AG09319 (cell line): ENCODE measurements around the gene MEG3.

Source experiments
- DNase-seq: peaks from one replicate; pipeline ENCODE4 v3.0.0-alpha.2; 2010; ENCODE audit warnings: low read depth; ENCODE audit errors: extremely low read depth
- TF ChIP-seq, protein P1 (sequence below): IDR thresholded peaks from 2 replicates; pipeline ENCODE4 v1.5.1; 2011; ENCODE audit warnings: low read depth, mild to moderate bottlenecking, inconsistent platforms, low read length, moderate library complexity

Gene MEG3

DNA sequence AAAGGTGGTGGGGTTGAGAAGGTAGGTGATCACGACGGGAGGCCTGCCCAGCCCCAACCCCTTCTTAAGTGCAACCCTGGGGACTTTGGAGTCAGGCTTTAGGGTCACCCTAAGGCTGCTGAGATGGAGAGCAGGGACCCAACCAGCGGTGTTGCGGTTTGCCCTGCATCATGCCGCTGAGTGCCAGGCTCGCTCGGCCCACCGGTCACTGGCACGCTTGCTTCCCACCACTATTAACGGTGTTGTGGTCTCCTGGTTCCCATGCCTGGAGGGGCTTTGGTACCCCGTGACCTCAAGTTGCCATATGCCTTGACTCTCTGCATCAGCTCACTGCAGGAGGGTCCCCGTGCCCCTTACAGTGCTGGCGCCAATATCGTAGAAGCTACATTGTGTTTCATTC, 18.4 kb upstream of the MEG3 start:
- TF ChIP-seq, protein P1, sequence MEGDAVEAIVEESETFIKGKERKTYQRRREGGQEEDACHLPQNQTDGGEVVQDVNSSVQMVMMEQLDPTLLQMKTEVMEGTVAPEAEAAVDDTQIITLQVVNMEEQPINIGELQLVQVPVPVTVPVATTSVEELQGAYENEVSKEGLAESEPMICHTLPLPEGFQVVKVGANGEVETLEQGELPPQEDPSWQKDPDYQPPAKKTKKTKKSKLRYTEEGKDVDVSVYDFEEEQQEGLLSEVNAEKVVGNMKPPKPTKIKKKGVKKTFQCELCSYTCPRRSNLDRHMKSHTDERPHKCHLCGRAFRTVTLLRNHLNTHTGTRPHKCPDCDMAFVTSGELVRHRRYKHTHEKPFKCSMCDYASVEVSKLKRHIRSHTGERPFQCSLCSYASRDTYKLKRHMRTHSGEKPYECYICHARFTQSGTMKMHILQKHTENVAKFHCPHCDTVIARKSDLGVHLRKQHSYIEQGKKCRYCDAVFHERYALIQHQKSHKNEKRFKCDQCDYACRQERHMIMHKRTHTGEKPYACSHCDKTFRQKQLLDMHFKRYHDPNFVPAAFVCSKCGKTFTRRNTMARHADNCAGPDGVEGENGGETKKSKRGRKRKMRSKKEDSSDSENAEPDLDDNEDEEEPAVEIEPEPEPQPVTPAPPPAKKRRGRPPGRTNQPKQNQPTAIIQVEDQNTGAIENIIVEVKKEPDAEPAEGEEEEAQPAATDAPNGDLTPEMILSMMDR = no peak
- no peak for DNase-seq

- no peak for DNase-seq
- TF ChIP-seq, protein P1 = no peak
These were observed 17.8 kb upstream of the MEG3 start for GRCh38 chr14:100807979-100808734.

- no peak for DNase-seq
- TF ChIP-seq, protein P1 = no peak
These were observed 15.5 kb upstream of the MEG3 start for GRCh38 chr14:100810435-100810834.

DNA sequence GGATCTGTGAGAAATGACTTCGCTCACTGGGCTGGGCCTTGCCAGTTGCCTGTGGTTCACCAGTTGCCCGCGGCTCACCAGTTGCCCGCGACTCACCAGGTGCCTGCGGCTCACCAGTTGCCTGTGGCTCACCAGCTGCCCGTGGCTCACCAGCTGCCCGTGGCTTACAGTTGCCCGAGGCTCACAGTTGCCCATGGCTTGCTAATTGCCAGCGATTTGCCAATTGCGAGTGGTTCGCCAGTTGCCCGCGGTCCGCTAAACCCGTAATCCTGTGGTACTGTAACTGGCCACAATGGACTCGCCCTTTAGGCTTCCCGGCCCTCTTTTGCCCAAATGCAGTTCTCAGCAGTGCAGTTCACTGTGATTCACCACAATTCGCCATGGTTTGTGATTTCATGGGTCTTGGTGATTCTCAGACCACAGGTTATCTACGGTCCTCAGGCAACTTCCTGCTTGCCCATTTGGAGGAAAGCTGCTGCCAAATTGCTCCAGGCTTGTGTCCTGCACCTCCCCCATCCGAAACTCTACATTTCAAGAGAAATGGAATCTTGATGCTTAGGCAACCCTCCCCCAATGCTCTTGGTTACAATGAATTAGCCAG, 15.0 kb upstream of the MEG3 start:
- TF ChIP-seq, protein P1 = no peak
- no peak for DNase-seq

DNA sequence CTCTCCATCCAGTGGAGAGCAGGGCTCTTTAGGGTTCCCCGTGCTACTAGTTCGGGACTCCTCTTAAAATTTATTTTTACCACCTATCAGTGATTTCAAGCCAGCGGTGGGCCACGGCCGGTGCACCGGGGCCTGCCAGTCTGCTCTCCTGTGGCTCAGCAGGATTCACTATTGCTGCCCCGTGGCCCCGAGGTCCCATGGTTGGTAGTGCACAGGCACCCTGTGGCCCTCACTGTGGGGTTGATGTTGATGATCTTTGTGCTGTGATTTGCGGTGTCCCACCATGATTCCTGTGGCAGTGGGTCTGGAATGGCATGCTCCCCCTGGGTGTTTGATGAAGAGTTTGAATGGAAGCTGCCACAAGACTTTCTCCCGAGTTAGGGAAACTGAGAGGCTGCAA, 12.6 kb upstream of the MEG3 start:
- DNase-seq = no peak
- TF ChIP-seq, protein P1 = no peak

DNA sequence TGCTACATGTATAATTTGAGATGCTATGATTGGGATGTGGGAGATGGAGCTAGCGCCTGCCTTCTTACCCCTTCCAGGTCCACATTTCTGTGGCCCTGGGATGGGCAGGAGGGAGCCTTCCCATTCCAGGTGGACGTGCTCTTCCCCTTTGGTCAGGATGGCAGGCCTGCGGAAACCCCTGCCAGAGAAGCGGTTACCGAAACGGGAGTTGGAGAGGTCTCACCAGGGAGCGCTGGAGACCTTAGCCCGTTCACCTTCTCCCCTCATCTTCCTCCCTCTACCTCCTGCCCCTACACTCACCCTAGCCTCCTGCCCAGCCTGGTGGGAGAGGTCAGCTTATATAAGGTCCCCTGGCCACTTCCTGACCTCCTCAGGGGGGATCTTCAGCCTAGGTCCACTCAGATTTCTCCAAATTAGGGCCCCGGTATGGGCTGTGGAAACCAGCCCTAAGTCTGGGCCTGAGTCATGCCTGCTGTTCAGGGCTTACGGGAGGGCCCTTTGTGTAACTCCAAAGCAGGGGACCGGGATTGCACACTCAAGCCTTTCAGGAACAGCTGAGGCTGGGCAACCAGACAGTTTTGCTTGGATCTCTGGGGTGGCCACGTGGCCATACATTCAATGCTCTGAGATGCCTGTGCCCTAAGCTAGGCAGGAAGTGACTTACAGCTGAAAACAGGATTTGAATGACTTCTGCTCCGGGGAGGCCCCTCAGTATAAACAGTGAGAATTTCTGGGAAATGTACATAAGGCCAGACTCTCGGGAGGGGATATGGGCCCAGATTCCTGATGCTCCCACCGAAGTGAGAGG, 10.2 kb upstream of the MEG3 start:
- TF ChIP-seq, protein P1 = no peak
- DNase-seq = no peak
